Vagina (tissue), 2 donors: ENCODE measurements around the gene SEPTIN1. TPM values are rescaled to one million over a fixed set of nuclear protein-coding genes. Genes with fewer than 3 reads are reported as not detected.
A peak's percentile ranks its signal among the peaks of the same experiment; 100 is the strongest.

Experiments
- DNase-seq, 2 donors: peaks; one replicate each; pipeline ENCODE4 v3.0.0-alpha.2; 2017; ENCODE audit errors: extremely low spot score in 2 of 2
- H3K27ac ChIP-seq: fragments of 200-600 bp; sonication (generic); one replicate; pipeline ENCODE4 v1.5.1; 2019
- H3K27me3 ChIP-seq: fragments of 200-600 bp; sonication (generic); one replicate; pipeline ENCODE4 v1.5.1; 2019
- H3K36me3 ChIP-seq, 2 donors: fragments of 200-600 bp; sonication (generic); one replicate each; pipeline ENCODE4 v1.5.1; 2017 to 2019
- H3K4me1 ChIP-seq: fragments of 200-600 bp; sonication (generic); one replicate; pipeline ENCODE4 v1.5.1; 2019
- H3K4me3 ChIP-seq, 2 donors: fragments of 200-600 bp; sonication (generic); 1 replicate in 1 of 2; 2 replicates in 1 of 2; pipeline ENCODE4 v1.5.1; 2016 to 2019
- H3K9me3 ChIP-seq: fragments of 200-600 bp; sonication (generic); one replicate; pipeline ENCODE4 v1.5.1; 2019
- POLR2A ChIP-seq, 2 donors: fragments of 450-650 bp; IDR thresholded peaks; one replicate each; pipeline ENCODE4 v1.6.1; 2017; ENCODE audit warnings: antibody characterized with exemption in 2 of 2, mild to moderate bottlenecking in 2 of 2, moderate library complexity in 2 of 2
- POLR2AphosphoS5 ChIP-seq, 2 donors: sonication (generic); formaldehyde crosslinking; IDR thresholded peaks; one replicate each; pipeline ENCODE4 v1.9.0; 2017; ENCODE audit warnings: antibody characterized with exemption in 2 of 2, mild to moderate bottlenecking in 2 of 2, low read depth in 1 of 2; ENCODE audit not compliant: insufficient read depth in 1 of 2
- intact Hi-C: fragments of 100-400 bp; cut with DNase I; formaldehyde crosslinking; loops from one replicate; pipeline ENCODE4 v1.15.1; 2023
- total RNA-seq: library from RNA; depleted of rRNA; stranded (reverse); fragments of >200 nt; gene quantifications from one replicate; pipeline ENCODE4 v1.2.3, GENCODE V29; 2016
- TF ChIP-seq, protein P1 (sequence below), 3 experiments: fragments of 450-650 bp in 2 of 3; fragments of 200-600 bp in 1 of 3; sonication (generic) in 1 of 3; IDR thresholded peaks; one replicate each; pipeline ENCODE4 v1.5.1; 2017 to 2019; ENCODE audit warnings: antibody characterized with exemption in 3 of 3, mild to moderate bottlenecking in 2 of 3, moderate library complexity in 2 of 3

The SEPTIN1 gene
- total RNA-seq, 1 donor from 2014 or later = 3.7 TPM

- Histone ChIP-seq H3K4me1 (peaks cover 14% of the 10 kb centered on the region), H3K9me3 (no peaks in the 10 kb centered on the region), H3K27ac (no peak overlapping the region), H3K27me3 (no peaks in the 10 kb centered on the region), H3K36me3 (peaks cover 0 to 2% of the 10 kb centered on the region in 2 donors), H3K4me3 (no peak overlapping the region)
- no peak for TF ChIP-seq POLR2A (IDR thresholded peaks at IDR 0.05)
- no peak for TF ChIP-seq POLR2AphosphoS5 (IDR thresholded peaks at IDR 0.05; ENCODE audit: insufficient read depth in 1 of 2, low read depth in 1 of 2)
- TF ChIP-seq, protein P1, sequence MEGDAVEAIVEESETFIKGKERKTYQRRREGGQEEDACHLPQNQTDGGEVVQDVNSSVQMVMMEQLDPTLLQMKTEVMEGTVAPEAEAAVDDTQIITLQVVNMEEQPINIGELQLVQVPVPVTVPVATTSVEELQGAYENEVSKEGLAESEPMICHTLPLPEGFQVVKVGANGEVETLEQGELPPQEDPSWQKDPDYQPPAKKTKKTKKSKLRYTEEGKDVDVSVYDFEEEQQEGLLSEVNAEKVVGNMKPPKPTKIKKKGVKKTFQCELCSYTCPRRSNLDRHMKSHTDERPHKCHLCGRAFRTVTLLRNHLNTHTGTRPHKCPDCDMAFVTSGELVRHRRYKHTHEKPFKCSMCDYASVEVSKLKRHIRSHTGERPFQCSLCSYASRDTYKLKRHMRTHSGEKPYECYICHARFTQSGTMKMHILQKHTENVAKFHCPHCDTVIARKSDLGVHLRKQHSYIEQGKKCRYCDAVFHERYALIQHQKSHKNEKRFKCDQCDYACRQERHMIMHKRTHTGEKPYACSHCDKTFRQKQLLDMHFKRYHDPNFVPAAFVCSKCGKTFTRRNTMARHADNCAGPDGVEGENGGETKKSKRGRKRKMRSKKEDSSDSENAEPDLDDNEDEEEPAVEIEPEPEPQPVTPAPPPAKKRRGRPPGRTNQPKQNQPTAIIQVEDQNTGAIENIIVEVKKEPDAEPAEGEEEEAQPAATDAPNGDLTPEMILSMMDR (IDR thresholded peaks at IDR 0.05) = no peak
- intact Hi-C loops = no loop called here
- DNase-seq = no peak
Observed at GRCh38 chr16:30416047-30416603, 33.8 kb upstream of the SEPTIN1 start.

GRCh38 chr16:30414159-30414558, 31.8 kb upstream of the SEPTIN1 start:
- H3K9me3 ChIP-seq = no peaks in the 10 kb centered on the region
- no peak overlapping the region for H3K27ac ChIP-seq
- H3K4me1 ChIP-seq = peaks cover 21% of the 10 kb centered on the region
- no peak for DNase-seq
- intact Hi-C loops = no loop called here
- H3K36me3 ChIP-seq = peaks cover 0 to 5% of the 10 kb centered on the region in 2 donors
- H3K4me3 ChIP-seq = no peak overlapping the region
- TF ChIP-seq POLR2AphosphoS5 (IDR thresholded peaks at IDR 0.05; ENCODE audit: insufficient read depth in 1 of 2, low read depth in 1 of 2) = no peak
- TF ChIP-seq, protein P1 (IDR thresholded peaks at IDR 0.05) = no peak
- TF ChIP-seq POLR2A (IDR thresholded peaks at IDR 0.05) = no peak
- no peaks in the 10 kb centered on the region for H3K27me3 ChIP-seq

DNA sequence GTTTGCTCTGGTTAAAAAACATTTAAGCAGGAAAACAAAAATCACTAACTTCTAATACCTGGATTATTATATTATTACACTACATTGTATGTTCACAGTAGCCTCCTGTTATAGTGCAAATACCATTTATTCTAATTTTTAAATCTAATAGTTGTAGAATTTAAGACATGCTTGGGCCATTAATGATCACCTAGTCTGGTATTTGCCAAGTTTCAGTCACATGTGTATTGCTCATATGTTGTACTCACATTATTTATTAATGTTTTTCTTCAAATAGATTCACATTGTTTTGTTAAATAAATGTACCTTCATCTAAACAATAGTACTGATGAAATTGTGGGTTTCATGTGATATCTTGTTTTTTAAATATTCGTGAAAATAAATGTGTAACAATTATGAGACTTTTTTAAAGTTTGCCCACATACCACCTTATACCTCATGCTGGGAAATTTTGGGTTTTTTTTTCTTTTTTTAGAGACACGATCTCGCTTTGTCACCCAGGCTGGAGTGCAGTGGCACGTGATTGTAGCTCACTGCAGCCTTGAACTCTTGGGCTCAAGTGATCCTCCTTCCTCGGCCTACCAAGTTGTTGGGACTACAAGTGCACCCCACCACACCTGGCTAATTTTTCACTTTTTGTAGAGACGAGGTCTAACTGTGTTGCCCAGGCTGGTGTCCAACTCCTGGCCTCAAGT, 30.9 kb upstream of the SEPTIN1 start:
- H3K27ac ChIP-seq = no peak overlapping the region
- TF ChIP-seq, protein P1 (IDR thresholded peaks at IDR 0.05) = no peak
- TF ChIP-seq POLR2AphosphoS5 (IDR thresholded peaks at IDR 0.05; ENCODE audit: insufficient read depth in 1 of 2, low read depth in 1 of 2) = no peak
- no peak for TF ChIP-seq POLR2A (IDR thresholded peaks at IDR 0.05)
- intact Hi-C loops = no loop called here
- DNase-seq = no peak
- H3K27me3 ChIP-seq = no peaks in the 10 kb centered on the region
- H3K4me1 ChIP-seq = peaks cover 26% of the 10 kb centered on the region
- H3K36me3 ChIP-seq = peaks cover 0 to 5% of the 10 kb centered on the region in 2 donors
- no peaks in the 10 kb centered on the region for H3K9me3 ChIP-seq
- no peak overlapping the region for H3K4me3 ChIP-seq

GRCh38 chr16:30409125-30410060, 27.0 kb upstream of the SEPTIN1 start:
- TF ChIP-seq, protein P1 (IDR thresholded peaks at IDR 0.05) = peak; percentile 88 to 90 (median 89)
- TF ChIP-seq POLR2A (IDR thresholded peaks at IDR 0.05) (no peak), POLR2AphosphoS5 (IDR thresholded peaks at IDR 0.05; ENCODE audit: insufficient read depth in 1 of 2, low read depth in 1 of 2) (peak; percentile 25 to 63)
- intact Hi-C loops = loop anchor here (10.0 kb wide), 1 partner anchor 345 kb away; the partner anchor contains the start of gene ALDOA
- Histone ChIP-seq H3K36me3 (peaks cover 0 to 5% of the 10 kb centered on the region in 2 donors), H3K27ac (peak overlapping the region; percentile 39), H3K27me3 (no peaks in the 10 kb centered on the region), H3K9me3 (no peaks in the 10 kb centered on the region), H3K4me3 (peak overlapping the region in 1 of 2 donors; percentile 8), H3K4me1 (peaks cover 28% of the 10 kb centered on the region)
- no peak for DNase-seq
